ENCODE results near the gene METTL21A. TPM values are rescaled to one million over a fixed set of nuclear protein-coding genes. Genes with fewer than 3 reads are reported as not detected.

Gene METTL21A
- total and polyA plus RNA-seq, 4 donors, result 10.3 to 19.8 (median 14.5) TPM

GRCh38 chr2:207599636-207600035 is 25.6 kb downstream of the METTL21A start:
- H3K27me3 ChIP-seq (ENCODE audit: control insufficient read depth in 3 of 3, insufficient read depth in 3 of 3, low read length in 2 of 3), result no peaks in the 10 kb centered on the region
- ATAC-seq (ENCODE audit: insufficient read depth, low FRiP score) (no peak), DNase-seq (no peak)
- no peak overlapping the region for H3K4me3 ChIP-seq
- TF ChIP-seq CTCF (IDR thresholded peaks at IDR 0.05; ENCODE audit: control extremely low read depth, extremely low read depth), result no peak
- H3K4me1 ChIP-seq (ENCODE audit: control insufficient read depth in 5 of 5, insufficient read depth in 5 of 5, low read length in 5 of 5), result no peaks in the 10 kb centered on the region
- no peak overlapping the region for H3K27ac ChIP-seq (ENCODE audit: low read depth in 1 of 2, low read length in 1 of 2)
- H3K36me3 ChIP-seq (ENCODE audit: control insufficient read depth in 4 of 4, insufficient read depth in 4 of 4, low read length in 4 of 4), result peaks cover 0 to 15% (median 10%) of the 10 kb centered on the region in 4 donors
- H3K9me3 ChIP-seq (ENCODE audit: control insufficient read depth in 4 of 4, insufficient read depth in 3 of 4, low read length in 3 of 4), result no peaks in the 10 kb centered on the region
- no peak overlapping the region for H3K9ac ChIP-seq (ENCODE audit: insufficient read depth in 1 of 2, low read length in 2 of 2)

DNA sequence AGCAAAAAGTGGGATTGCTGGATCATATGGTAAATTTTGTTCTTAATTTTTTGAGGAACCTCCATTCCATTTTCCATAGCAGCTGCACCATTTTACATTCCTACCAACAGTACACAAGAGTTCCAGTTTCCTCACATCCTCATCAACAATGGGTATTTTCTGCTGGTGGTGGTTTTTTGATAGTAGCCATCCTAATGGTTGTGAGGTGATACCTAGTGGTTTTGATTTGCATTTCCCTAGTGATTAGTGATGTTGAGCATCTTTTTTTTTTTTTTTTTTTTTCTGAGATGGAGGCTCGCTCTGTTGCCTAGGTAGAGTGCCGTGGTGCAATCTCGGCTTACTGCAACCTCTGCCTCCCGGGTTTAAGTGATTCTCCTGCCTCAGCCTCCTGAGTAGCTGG is 30.5 kb downstream of the METTL21A start:
- H3K27ac ChIP-seq (ENCODE audit: low read depth in 1 of 2, low read length in 1 of 2), result no peak overlapping the region
- H3K9ac ChIP-seq (ENCODE audit: insufficient read depth in 1 of 2, low read length in 2 of 2), result no peak overlapping the region
- H3K9me3 ChIP-seq (ENCODE audit: control insufficient read depth in 4 of 4, insufficient read depth in 3 of 4, low read length in 3 of 4), result peaks cover 0 to 3% (median 0%) of the 10 kb centered on the region in 4 donors
- no peaks in the 10 kb centered on the region for H3K27me3 ChIP-seq (ENCODE audit: control insufficient read depth in 3 of 3, insufficient read depth in 3 of 3, low read length in 2 of 3)
- DNase-seq (no peak), ATAC-seq (ENCODE audit: insufficient read depth, low FRiP score) (no peak)
- TF ChIP-seq CTCF (IDR thresholded peaks at IDR 0.05; ENCODE audit: control extremely low read depth, extremely low read depth), result no peak
- 96 to 99% methylated on average over 4 of the region's 4 CpGs for WGBS, 2 donors
- no peaks in the 10 kb centered on the region for H3K4me1 ChIP-seq (ENCODE audit: control insufficient read depth in 5 of 5, insufficient read depth in 5 of 5, low read length in 5 of 5)
- peaks cover 3 to 31% (median 18%) of the 10 kb centered on the region in 4 donors for H3K36me3 ChIP-seq (ENCODE audit: control insufficient read depth in 4 of 4, insufficient read depth in 4 of 4, low read length in 4 of 4)
- H3K4me3 ChIP-seq, result no peak overlapping the region

- WGBS, 2 donors, result 35 to 51% methylated on average over 3 of the region's 3 CpGs
- DNase-seq, result no peak
- Histone ChIP-seq H3K27me3 (ENCODE audit: control insufficient read depth in 3 of 3, insufficient read depth in 3 of 3, low read length in 2 of 3) (no peaks in the 10 kb centered on the region), H3K27ac (ENCODE audit: low read depth in 1 of 2, low read length in 1 of 2) (no peak overlapping the region), H3K9me3 (ENCODE audit: control insufficient read depth in 4 of 4, insufficient read depth in 3 of 4, low read length in 3 of 4) (peaks cover 0 to 3% (median 0%) of the 10 kb centered on the region in 4 donors), H3K36me3 (ENCODE audit: control insufficient read depth in 4 of 4, insufficient read depth in 4 of 4, low read length in 4 of 4) (peaks cover 3 to 36% (median 18%) of the 10 kb centered on the region in 4 donors), H3K4me1 (ENCODE audit: control insufficient read depth in 5 of 5, insufficient read depth in 5 of 5, low read length in 5 of 5) (no peaks in the 10 kb centered on the region), H3K4me3 (no peak overlapping the region), H3K9ac (ENCODE audit: insufficient read depth in 1 of 2, low read length in 2 of 2) (no peak overlapping the region)
- ATAC-seq (ENCODE audit: insufficient read depth, low FRiP score), result no peak
- TF ChIP-seq CTCF (IDR thresholded peaks at IDR 0.05; ENCODE audit: control extremely low read depth, extremely low read depth), result no peak
Observed at GRCh38 chr2:207594264-207594663, 30.9 kb downstream of the METTL21A start.

DNA sequence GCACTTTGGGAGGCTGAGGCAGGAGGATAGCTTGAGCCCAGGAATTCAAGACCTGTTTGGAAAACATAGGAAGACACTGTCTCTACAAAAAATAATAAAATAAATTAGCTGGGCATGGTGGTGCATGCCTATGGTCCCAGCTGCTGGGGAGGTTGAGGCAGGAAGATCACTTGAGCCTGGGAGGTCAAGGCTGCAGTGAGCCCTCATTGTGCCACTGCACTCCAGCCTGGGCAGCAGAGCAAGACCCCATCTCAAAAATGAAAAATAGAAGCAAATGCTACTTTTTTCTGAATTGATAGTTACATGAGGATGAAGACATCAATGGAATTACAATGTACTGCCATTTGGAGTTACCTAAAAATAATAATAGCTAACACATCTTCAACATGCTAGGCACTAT is 31.9 kb downstream of the METTL21A start:
- no peak overlapping the region for H3K9ac ChIP-seq (ENCODE audit: insufficient read depth in 1 of 2, low read length in 2 of 2)
- ATAC-seq (ENCODE audit: insufficient read depth, low FRiP score) (no peak), DNase-seq (no peak)
- peaks cover 0 to 3% (median 0%) of the 10 kb centered on the region in 4 donors for H3K9me3 ChIP-seq (ENCODE audit: control insufficient read depth in 4 of 4, insufficient read depth in 3 of 4, low read length in 3 of 4)
- H3K4me1 ChIP-seq (ENCODE audit: control insufficient read depth in 5 of 5, insufficient read depth in 5 of 5, low read length in 5 of 5), result no peaks in the 10 kb centered on the region
- peaks cover 6 to 42% (median 20%) of the 10 kb centered on the region in 4 donors for H3K36me3 ChIP-seq (ENCODE audit: control insufficient read depth in 4 of 4, insufficient read depth in 4 of 4, low read length in 4 of 4)
- H3K27me3 ChIP-seq (ENCODE audit: control insufficient read depth in 3 of 3, insufficient read depth in 3 of 3, low read length in 2 of 3), result no peaks in the 10 kb centered on the region
- no peak overlapping the region for H3K4me3 ChIP-seq
- TF ChIP-seq CTCF (IDR thresholded peaks at IDR 0.05; ENCODE audit: control extremely low read depth, extremely low read depth), result no peak
- H3K27ac ChIP-seq (ENCODE audit: low read depth in 1 of 2, low read length in 1 of 2), result no peak overlapping the region
